Measurements from ENCODE around the gene CCDC112.

Gene CCDC112

GRCh38 chr5:115317736-115318135, 21.3 kb upstream of the CCDC112 start:
- no peak for DNase-seq (ENCODE audit: low spot score)

DNA sequence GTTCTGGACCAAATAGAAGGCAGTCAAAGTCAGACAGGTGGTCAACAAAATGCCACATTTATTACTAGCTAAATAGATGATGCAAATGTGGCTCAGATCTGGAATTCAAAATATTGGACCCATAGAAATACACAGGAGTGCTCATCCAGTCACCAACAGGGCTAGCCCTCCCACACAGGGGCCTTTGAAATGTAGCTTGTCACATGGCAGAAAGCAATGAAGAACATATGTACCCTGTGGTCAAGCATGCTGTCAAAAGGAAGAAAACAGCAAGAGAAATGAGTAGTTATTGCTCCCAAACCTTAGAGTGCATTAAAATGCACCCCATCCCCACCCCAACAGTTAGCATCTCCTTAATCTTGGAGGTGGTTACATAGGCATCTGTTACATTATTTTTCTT, 20.9 kb upstream of the CCDC112 start:
- DNase-seq (ENCODE audit: low spot score): no peak

- DNase-seq (ENCODE audit: low spot score): no peak
These were observed 17.2 kb upstream of the CCDC112 start for GRCh38 chr5:115313632-115314031.

GRCh38 chr5:115313052-115313451, 16.6 kb upstream of the CCDC112 start:
- DNase-seq (ENCODE audit: low spot score): no peak

GRCh38 chr5:115309751-115310370, 13.4 kb upstream of the CCDC112 start:
- peak; percentile 34 for DNase-seq (ENCODE audit: low spot score)

DNA sequence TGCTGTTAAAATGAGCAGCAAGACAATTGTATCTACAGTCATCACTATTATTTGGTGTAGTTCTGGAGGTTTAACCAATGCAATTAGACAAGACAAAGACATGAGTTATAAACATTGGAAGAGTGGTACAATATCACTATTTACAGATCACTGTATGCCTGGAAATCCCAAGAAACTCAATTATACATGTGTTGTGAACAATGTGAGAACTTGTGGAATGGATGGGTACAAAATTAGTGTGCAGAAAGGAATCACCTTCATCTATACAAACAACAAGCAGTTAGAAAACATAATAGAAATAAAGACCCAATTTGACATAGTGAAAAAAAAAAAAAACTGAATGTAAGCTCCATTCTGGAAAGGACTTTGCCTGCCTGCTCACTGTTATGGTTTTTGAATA, 12.4 kb upstream of the CCDC112 start:
- no peak for DNase-seq (ENCODE audit: low spot score)

DNA sequence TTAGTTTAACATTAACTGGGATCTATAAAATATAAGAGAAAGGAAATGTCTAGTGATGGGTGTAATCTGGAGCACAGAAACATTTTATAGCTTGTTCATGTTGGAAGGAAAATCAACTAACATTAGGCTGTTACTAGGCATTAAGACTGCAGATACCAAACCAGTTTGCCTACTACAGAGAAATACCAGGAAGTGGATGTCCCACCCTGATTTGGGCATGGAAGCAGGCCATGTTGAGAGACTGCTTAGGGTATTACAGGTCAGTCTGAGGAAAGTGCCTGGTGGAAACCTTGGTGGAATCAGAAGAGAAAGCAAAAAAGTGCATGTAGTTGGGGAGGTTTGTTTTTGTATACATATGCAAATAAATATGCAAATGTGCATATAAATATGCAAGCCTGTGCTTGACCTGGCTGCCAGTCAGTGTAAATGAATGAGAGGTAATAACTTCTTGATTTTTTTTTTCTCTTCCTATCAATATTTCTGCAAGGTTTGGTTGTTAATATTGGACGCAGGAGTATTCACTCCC, 9.6 kb upstream of the CCDC112 start:
- DNase-seq (ENCODE audit: low spot score): no peak

DNA sequence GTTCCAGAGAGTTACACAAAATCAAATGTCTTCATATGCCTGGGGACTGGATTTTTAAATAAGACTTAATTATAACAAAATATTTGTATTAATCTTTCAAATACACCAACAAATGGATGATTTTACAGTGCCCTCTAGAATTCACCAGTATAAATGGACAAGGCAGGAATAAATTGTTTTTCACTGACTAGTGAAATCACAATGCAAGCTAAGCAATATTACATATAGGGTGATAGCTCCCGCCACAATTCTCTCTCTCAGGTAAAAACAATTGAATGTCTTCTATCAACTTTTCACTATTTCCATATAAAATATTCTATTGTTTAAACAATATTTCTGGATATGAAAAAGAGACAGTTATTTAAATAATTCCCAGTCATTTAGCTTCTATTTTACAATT, 8.0 kb upstream of the CCDC112 start:
- no peak for DNase-seq (ENCODE audit: low spot score)

DNA sequence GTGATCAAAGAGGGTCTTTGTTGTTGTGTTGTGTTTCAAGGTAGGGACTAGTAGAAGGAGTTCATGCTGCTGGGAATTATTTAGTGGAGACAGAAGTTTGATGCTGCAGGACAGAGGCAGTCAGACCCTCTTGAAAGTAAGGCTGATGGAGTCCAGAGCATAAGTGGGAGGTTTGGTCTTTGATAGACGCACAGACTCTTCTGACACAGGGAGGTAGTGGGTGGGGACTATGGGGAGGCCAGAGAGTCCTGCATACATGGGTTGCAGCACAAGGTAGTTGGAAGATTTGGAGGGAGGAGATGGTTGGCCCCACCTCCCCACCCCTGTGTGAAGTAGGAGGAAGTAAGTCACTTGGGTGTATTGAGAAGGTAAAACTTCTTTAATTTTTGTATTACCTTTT, 2.4 kb upstream of the CCDC112 start:
- no peak for DNase-seq (ENCODE audit: low spot score)

GRCh38 chr5:115297031-115297430, 577 bp upstream of the CCDC112 start:
- no peak for DNase-seq (ENCODE audit: low spot score)

DNA sequence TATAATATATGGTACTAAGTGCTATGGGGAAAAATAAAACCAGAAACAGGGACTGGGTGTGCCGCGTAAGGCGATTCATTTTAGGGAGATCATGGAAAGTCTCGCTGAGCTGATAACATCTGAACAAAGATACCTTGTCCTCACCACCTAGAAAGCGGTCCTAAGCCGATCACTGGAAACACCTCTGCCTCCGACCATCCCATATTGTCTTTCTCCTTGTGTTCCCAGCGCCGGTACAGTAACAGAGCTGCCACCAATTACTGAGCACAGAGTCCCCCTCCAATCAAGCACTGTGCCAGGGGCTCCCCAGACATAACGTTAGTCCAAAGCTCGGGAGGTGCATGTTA, 704 bp downstream of the CCDC112 start:
- no peak for DNase-seq (ENCODE audit: low spot score)

DNA sequence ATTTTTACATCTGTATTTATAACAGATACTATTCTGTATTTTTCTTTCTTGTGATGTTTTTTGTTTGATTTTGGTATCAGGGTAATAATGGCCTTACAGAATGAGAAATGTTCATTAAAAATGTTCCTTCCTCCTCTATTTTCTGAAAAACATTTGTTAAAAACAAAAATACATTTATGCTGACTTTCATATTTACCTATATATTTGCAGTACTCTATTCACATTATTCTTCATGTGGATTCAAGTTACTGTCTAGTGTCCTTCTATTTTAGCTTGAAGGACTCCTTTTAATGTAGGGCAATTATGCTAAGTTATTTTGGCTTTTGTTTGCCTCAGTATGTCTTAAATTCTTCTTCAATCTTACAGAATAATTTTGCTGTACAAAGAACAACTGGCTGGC, 5.1 kb downstream of the CCDC112 start:
- DNase-seq (ENCODE audit: low spot score): no peak

- DNase-seq (ENCODE audit: low spot score): no peak
These were observed 7.3 kb downstream of the CCDC112 start for GRCh38 chr5:115289104-115289503.

DNA sequence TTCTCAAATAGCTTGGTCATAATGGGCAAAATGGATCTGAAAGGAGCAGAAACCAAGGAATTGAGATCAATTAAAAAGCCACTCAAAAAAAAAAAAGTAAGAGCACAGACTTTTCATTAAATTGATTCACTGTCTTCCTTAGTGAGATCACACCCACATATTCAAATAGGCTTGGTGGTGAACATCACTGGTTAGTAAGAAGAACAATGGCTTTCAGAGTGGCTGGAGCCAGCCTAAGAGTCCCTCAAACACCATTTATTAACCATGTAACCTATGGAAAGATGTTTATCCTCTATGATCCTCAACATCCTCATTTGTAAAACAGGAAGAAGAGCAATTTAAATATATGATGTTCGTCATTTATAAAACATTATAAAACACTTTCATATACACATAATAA, 12.4 kb downstream of the CCDC112 start:
- no peak for DNase-seq (ENCODE audit: low spot score)

DNA sequence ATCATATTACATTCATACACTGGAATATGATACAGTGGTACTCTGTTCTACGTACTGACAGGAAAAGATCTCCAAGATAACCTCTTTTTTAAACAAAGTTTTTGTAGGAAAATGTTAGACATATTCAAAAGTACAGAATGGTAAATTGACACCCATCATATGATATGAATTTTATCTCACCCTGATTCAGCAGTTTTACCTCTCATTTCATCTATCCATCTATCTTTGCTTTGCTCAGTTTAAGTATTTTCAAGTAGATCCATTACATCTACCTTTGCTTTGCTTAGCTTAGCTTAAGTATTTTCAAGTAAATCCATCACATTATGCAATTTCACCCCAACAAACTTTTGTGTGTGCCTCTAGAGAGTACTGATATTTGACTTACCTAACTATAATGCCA, 14.3 kb downstream of the CCDC112 start:
- no peak for DNase-seq (ENCODE audit: low spot score)

- DNase-seq (ENCODE audit: low spot score): no peak
These were observed 21.9 kb downstream of the CCDC112 start for GRCh38 chr5:115274584-115274983.

- DNase-seq (ENCODE audit: low spot score): no peak
These were observed 24.0 kb downstream of the CCDC112 start for GRCh38 chr5:115272297-115272958.

- DNase-seq (ENCODE audit: low spot score): no peak
These were observed 25.0 kb downstream of the CCDC112 start for GRCh38 chr5:115271295-115272050.

DNA sequence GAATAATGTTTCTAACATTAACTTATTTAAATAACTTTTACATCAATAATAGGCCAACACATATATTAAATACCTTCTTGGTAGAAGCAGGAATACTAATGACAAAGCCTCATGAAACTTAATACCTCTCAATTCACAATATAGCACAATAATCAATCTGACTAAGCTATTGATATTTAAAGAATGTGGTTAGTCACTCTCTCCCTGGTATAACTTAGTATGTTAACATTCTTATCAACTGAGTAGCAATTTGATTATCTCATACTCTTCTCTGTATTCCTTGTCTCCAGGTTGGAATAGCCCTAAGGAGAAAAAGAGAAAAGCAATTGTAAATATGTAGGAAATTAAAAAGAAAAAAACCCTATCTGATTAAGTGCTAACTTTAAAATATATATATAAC, 28.8 kb downstream of the CCDC112 start:
- DNase-seq (ENCODE audit: low spot score): no peak

DNA sequence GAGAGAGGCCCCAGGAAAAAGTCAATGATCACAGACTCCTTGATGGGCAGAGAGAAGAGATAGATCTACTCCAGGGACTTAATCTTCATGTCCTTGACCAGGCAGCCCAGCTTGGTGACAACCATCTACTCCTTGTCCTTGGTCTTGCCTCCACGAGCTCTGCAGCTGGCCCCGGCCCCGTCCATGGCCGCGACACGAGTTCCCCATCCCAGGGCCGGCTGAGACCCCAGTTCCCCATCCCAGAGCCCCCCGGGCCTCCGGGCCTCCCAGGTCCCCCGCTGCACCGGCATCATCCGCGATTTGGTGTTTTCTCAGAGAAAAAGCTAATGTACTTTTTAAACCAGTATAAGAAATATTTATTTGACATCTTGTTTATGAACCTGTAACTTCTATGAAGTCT, 31.2 kb downstream of the CCDC112 start:
- DNase-seq (ENCODE audit: low spot score): no peak

- no peak for DNase-seq (ENCODE audit: low spot score)
These were observed 31.7 kb downstream of the CCDC112 start for GRCh38 chr5:115264786-115265185.

DNA sequence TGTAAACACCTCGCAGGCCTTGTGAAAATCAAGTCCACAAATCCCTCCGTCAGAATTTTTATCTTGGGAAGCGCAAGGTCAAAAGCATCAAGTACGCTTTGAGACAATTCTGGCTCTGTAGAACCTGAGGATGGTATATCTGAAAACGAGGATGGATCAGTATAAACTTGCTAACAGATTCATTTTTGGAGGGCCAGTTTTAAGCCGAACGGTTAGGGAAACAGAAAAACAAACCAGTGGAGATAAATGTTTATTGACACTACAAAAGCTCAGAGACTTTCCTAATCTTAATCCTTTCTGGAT, 33.4 kb downstream of the CCDC112 start:
- DNase-seq (ENCODE audit: low spot score): no peak

DNA sequence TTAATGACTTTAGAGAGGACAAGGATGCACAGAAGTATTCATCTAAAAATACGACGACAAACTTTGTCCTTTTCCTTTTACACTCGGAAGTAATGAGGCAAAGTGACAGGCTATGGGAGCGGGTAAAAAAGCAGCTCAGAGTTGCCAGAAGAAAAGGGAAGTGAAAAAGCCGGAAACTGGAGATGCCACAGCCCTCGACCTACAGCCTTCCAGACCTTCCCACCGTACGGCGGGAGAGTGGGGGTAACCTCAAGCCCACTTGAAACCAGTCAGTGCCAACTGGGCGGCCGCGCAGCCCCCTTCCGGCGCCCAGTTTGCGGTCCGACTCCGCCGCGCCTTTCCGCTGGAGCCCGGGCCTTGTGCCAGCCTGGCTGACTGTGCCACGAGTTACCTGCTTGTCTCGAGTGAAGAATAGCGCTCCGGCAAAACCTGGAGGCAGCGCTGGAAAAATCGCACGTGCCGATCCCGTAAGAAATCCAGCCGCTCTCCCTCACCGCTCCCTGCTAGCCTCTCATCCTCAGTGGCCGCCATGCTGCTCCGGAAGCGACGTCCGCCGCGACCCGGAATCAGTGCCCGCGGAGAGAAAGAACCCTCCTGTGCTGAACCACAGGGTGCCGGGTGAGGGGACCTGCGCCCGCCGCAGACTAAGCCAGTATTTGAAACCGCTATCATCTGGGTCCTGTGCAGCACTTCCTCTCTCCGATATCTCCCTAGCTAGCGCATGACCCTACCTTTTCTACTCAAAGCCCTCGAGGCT, 34.0 kb downstream of the CCDC112 start, which contains the start of gene PGGT1B:
Gene PGGT1B, minus strand, starts transcription at position 557 of the 757 bp plus-strand sequence. Its CDS starts 26 bp downstream, at position 531.
- peak; percentile 84 for DNase-seq (ENCODE audit: low spot score)

All from putamen (tissue), 1 donor.